MM.1S (cell line): Measurements from ENCODE around the gene IZUMO1.

Experiments used
- DNase-seq: peaks from one replicate; pipeline ENCODE4 v3.0.0-alpha.2; 2015
- H2AFZ ChIP-seq: fragments of 300-600 bp; sonication (generic); 2 replicates; pipeline ENCODE4 v1.6.0; 2016; ENCODE audit warnings: antibody characterized with exemption, low read length
- H3F3A ChIP-seq: fragments of 300-600 bp; sonication (generic); 2 replicates; pipeline ENCODE4 v1.6.1; 2016; ENCODE audit warnings: mild to moderate bottlenecking, antibody characterized with exemption, low read length, moderate library complexity, mixed read lengths; ENCODE audit not compliant: insufficient read depth
- H3K27ac ChIP-seq: fragments of 300-600 bp; sonication (generic); 2 replicates; pipeline ENCODE4 v1.5.1; 2016; ENCODE audit warnings: mild to moderate bottlenecking, low read length
- H3K27me3 ChIP-seq: fragments of 300-600 bp; sonication (generic); replicated peaks from 2 replicates; pipeline ENCODE4 v1.6.0; 2016; ENCODE audit warnings: low read length; ENCODE audit not compliant: insufficient read depth
- H3K36me3 ChIP-seq: fragments of 300-600 bp; sonication (generic); replicated peaks from 2 replicates; pipeline ENCODE4 v1.6.1; 2016; ENCODE audit warnings: mild to moderate bottlenecking, low read length, mixed read lengths; ENCODE audit not compliant: insufficient read depth
- H3K4me1 ChIP-seq: fragments of 300-600 bp; sonication (generic); 2 replicates; pipeline ENCODE4 v1.6.1; 2016; ENCODE audit warnings: low read length, mixed read lengths
- H3K4me2 ChIP-seq: fragments of 300-600 bp; sonication (generic); 2 replicates; pipeline ENCODE4 v1.6.0; 2016; ENCODE audit warnings: low read depth, low read length
- H3K4me3 ChIP-seq: fragments of 300-600 bp; sonication (generic); 2 replicates; pipeline ENCODE4 v1.5.1; 2016; ENCODE audit warnings: low read length, mixed read lengths
- H3K79me2 ChIP-seq: fragments of 300-600 bp; sonication (generic); 2 replicates; pipeline ENCODE4 v1.6.1; 2016; ENCODE audit warnings: mixed run types, low read length, mixed read lengths
- H3K9ac ChIP-seq: fragments of 300-600 bp; sonication (generic); 2 replicates; pipeline ENCODE4 v1.6.1; 2016; ENCODE audit warnings: low read length, mixed read lengths
- H3K9me2 ChIP-seq: fragments of 300-600 bp; sonication (generic); replicated peaks from 2 replicates; pipeline ENCODE4 v1.6.1; 2016; ENCODE audit warnings: mild to moderate bottlenecking, low read length, mixed read lengths; ENCODE audit not compliant: insufficient read depth
- H3K9me3 ChIP-seq: fragments of 300-600 bp; sonication (generic); replicated peaks from 2 replicates; pipeline ENCODE4 v1.6.1; 2016; ENCODE audit warnings: mild to moderate bottlenecking, low read length, mixed read lengths; ENCODE audit not compliant: insufficient read depth
- H4K20me1 ChIP-seq: fragments of 300-600 bp; sonication (generic); 2 replicates; pipeline ENCODE4 v1.6.1; 2016; ENCODE audit warnings: mild to moderate bottlenecking, low read length, moderate library complexity, mixed read lengths; ENCODE audit not compliant: insufficient read depth
- CTCF ChIP-seq: fragments of 300-600 bp; sonication (generic); IDR thresholded peaks from 2 replicates; pipeline ENCODE4 v1.5.1; 2016; ENCODE audit warnings: antibody characterized with exemption, low read length, mixed read lengths
- EZH2 ChIP-seq: fragments of 300-600 bp; sonication (generic); optimal IDR thresholded peaks from 2 replicates; pipeline ENCODE3; 2017; ENCODE audit warnings: low read depth, mild to moderate bottlenecking, antibody characterized with exemption, low read length, mixed read lengths
- EZH2phosphoT487 ChIP-seq: fragments of 300-600 bp; sonication (generic); IDR thresholded peaks from 2 replicates; pipeline ENCODE4 v1.6.1; 2018; ENCODE audit warnings: antibody characterized with exemption, low read length

Gene IZUMO1

GRCh38 chr19:48703316-48703715, 43.4 kb downstream of the IZUMO1 start:
- no peak overlapping the region for H3K9ac ChIP-seq
- no peaks in the 10 kb centered on the region for H3K9me3 ChIP-seq
- H3K27ac ChIP-seq = no peak overlapping the region
- no peak overlapping the region for H3K4me2 ChIP-seq
- DNase-seq = no peak
- no peaks in the 10 kb centered on the region for H3K36me3 ChIP-seq
- no peaks in the 10 kb centered on the region for H3K79me2 ChIP-seq
- H3F3A ChIP-seq = no peaks in the 10 kb centered on the region
- TF ChIP-seq CTCF = no peak
- TF ChIP-seq EZH2phosphoT487 = no peak
- no peak for TF ChIP-seq EZH2
- no peak overlapping the region for H3K4me3 ChIP-seq
- H3K9me2 ChIP-seq = no peaks in the 10 kb centered on the region
- no peaks in the 10 kb centered on the region for H3K4me1 ChIP-seq
- no peaks in the 10 kb centered on the region for H4K20me1 ChIP-seq
- no peak overlapping the region for H2AFZ ChIP-seq
- peaks cover 85% of the 10 kb centered on the region for H3K27me3 ChIP-seq

- no peak for TF ChIP-seq EZH2
- TF ChIP-seq EZH2phosphoT487 = no peak
- no peak for TF ChIP-seq CTCF
- no peak overlapping the region for H3K9ac ChIP-seq
- no peaks in the 10 kb centered on the region for H3K4me1 ChIP-seq
- no peak overlapping the region for H2AFZ ChIP-seq
- H3K9me3 ChIP-seq = no peaks in the 10 kb centered on the region
- no peak overlapping the region for H3K27ac ChIP-seq
- H3K36me3 ChIP-seq = no peaks in the 10 kb centered on the region
- peaks cover 88% of the 10 kb centered on the region for H3K27me3 ChIP-seq
- no peak overlapping the region for H3K4me2 ChIP-seq
- H4K20me1 ChIP-seq = no peaks in the 10 kb centered on the region
- no peak overlapping the region for H3K4me3 ChIP-seq
- H3K79me2 ChIP-seq = no peaks in the 10 kb centered on the region
- H3K9me2 ChIP-seq = no peaks in the 10 kb centered on the region
- no peak for DNase-seq
- H3F3A ChIP-seq = no peaks in the 10 kb centered on the region
These were observed 44.0 kb downstream of the IZUMO1 start for GRCh38 chr19:48702701-48703100.

GRCh38 chr19:48698046-48698445, 48.7 kb downstream of the IZUMO1 start:
- no peak overlapping the region for H2AFZ ChIP-seq

More at GRCh38 chr19:48698046-48698445, 48.7 kb downstream of the IZUMO1 start:
- Histone ChIP-seq H3K79me2 (no peaks in the 10 kb centered on the region), H3K27me3 (peaks cover 94% of the 10 kb centered on the region), H3K4me2 (no peak overlapping the region), H3K4me1 (no peaks in the 10 kb centered on the region), H3K4me3 (no peak overlapping the region), H3K9me2 (no peaks in the 10 kb centered on the region), H3K9me3 (no peaks in the 10 kb centered on the region), H3K36me3 (no peaks in the 10 kb centered on the region), H3F3A (no peaks in the 10 kb centered on the region), H3K9ac (no peak overlapping the region), H3K27ac (no peak overlapping the region), H4K20me1 (no peaks in the 10 kb centered on the region)
- no peak for TF ChIP-seq CTCF
- no peak for DNase-seq
